ENCODE data around the gene BMPR1A.
"Not testable (repeated sequence)": the region's sequence is repeated elsewhere in the genome, so short reads cannot be mapped to it uniquely, and the experiment has no call there.

BMPR1A gene

GRCh38 chr10:86730227-86730626 is 26.2 kb upstream of the BMPR1A start:
- DNase-seq (ENCODE audit: low read depth), result no peak

- DNase-seq (ENCODE audit: low read depth), result no peak
Observed at GRCh38 chr10:86732771-86733170, 23.6 kb upstream of the BMPR1A start.

GRCh38 chr10:86733260-86733671 is 23.2 kb upstream of the BMPR1A start:
- no peak for DNase-seq (ENCODE audit: low read depth)

GRCh38 chr10:86734207-86734988 is 22.0 kb upstream of the BMPR1A start:
- no peak for DNase-seq (ENCODE audit: low read depth)

GRCh38 chr10:86735278-86735677 is 21.1 kb upstream of the BMPR1A start:
- not testable (repeated sequence) for DNase-seq (ENCODE audit: low read depth)

GRCh38 chr10:86742230-86742629 is 14.2 kb upstream of the BMPR1A start:
- no peak for DNase-seq (ENCODE audit: low read depth)

- DNase-seq (ENCODE audit: low read depth), result no peak
Observed at GRCh38 chr10:86744067-86744725, 12.2 kb upstream of the BMPR1A start.

GRCh38 chr10:86747796-86748581 is 8.4 kb upstream of the BMPR1A start:
- DNase-seq (ENCODE audit: low read depth), result no peak

- no peak for DNase-seq (ENCODE audit: low read depth)
Observed at GRCh38 chr10:86749854-86750253, 6.6 kb upstream of the BMPR1A start.

GRCh38 chr10:86751477-86751876 is 4.9 kb upstream of the BMPR1A start:
- no peak for DNase-seq (ENCODE audit: low read depth)

GRCh38 chr10:86752311-86752710 is 4.1 kb upstream of the BMPR1A start:
- DNase-seq (ENCODE audit: low read depth), result no peak

- no peak for DNase-seq (ENCODE audit: low read depth)
Observed at GRCh38 chr10:86753051-86753450, 3.4 kb upstream of the BMPR1A start.

GRCh38 chr10:86753638-86754434 is 2.6 kb upstream of the BMPR1A start:
- DNase-seq (ENCODE audit: low read depth), result no peak

GRCh38 chr10:86755454-86755739 is 1.0 kb upstream of the BMPR1A start:
- DNase-seq (ENCODE audit: low read depth), result no peak

GRCh38 chr10:86755740-86756510 is 494 bp upstream of the BMPR1A start:
- peak; percentile 78 for DNase-seq (ENCODE audit: low read depth)

GRCh38 chr10:86757113-86757972 is 924 bp downstream of the BMPR1A start:
- no peak for DNase-seq (ENCODE audit: low read depth)

- no peak for DNase-seq (ENCODE audit: low read depth)
Observed at GRCh38 chr10:86758189-86759072, 2.0 kb downstream of the BMPR1A start.

GRCh38 chr10:86759073-86759672 is 2.8 kb downstream of the BMPR1A start:
- DNase-seq (ENCODE audit: low read depth), result no peak

GRCh38 chr10:86763404-86763803 is 7.0 kb downstream of the BMPR1A start:
- DNase-seq (ENCODE audit: low read depth), result no peak
